Measurements from ENCODE around the gene PPP2R2B.
"Not testable (repeated sequence)": the region's sequence is repeated elsewhere in the genome, so short reads cannot be mapped to it uniquely, and the experiment has no call there.

PPP2R2B gene

DNA sequence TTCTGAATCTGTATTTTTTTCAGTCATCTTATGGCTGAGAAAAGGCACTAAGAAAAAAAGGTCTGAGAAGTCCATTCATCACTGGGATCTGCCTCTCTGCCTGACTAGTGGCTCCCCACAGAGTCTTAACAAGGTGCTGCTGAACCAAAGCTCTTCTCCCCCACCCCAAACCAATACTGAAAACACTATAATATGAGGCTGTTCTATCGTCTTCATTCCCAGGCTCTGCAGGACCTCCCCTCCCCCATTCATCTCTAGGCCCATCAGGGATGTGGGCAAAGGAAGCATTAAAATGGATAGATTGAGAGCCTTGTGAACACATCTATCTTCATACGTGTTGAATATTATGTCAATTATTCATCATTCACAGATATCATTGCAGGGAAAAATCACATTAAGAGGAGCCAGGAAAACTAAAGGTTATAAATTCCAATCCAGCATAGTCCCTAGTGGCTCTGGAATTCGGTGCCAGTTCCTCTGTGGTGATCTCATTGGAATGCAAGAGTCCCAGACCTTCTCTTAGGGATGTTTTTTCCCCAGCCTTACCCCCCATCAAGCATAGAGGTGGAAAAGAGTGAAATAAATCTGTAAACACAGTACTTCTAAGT lies 318.2 kb downstream of the PPP2R2B start:
- H3K18ac ChIP-seq (ENCODE audit: low read depth in 1 of 2, low read length in 2 of 2): no peak overlapping the region
- no CpG with 5 or more reads among the region's 3 CpGs for WGBS
- no peaks in the 10 kb centered on the region for H3K79me1 ChIP-seq (replicated peaks; ENCODE audit: low read length, poor library complexity, severe bottlenecking)
- H2AK5ac ChIP-seq (ENCODE audit: low read length, severe bottlenecking): peak overlapping the region; percentile 20
- no peaks in the 10 kb centered on the region for H3K27me3 ChIP-seq (ENCODE audit: control insufficient read depth in 1 of 2, insufficient read depth in 1 of 2, low read length in 2 of 2)
- H3K4me2 ChIP-seq (ENCODE audit: low read length, poor library complexity, severe bottlenecking): peak overlapping the region; percentile 1
- no peak overlapping the region for H3K14ac ChIP-seq (ENCODE audit: low read length in 2 of 2)
- H4K91ac ChIP-seq (ENCODE audit: low read length): no peak overlapping the region
- peak overlapping the region; percentile 45 for H2BK5ac ChIP-seq (ENCODE audit: low read depth, low read length, poor library complexity, severe bottlenecking)
- H3K4me1 ChIP-seq (ENCODE audit: control insufficient read depth, insufficient read depth, low read depth, low read length): peaks cover 12% of the 10 kb centered on the region
- H2BK120ac ChIP-seq (ENCODE audit: low read depth, low read length): no peak overlapping the region
- no peaks in the 10 kb centered on the region for H3K36me3 ChIP-seq (ENCODE audit: control insufficient read depth in 1 of 2, insufficient read depth in 2 of 2, low read depth in 1 of 2, low read length in 2 of 2)
- H3K4ac ChIP-seq (ENCODE audit: low read depth in 1 of 2, low read length in 2 of 2): no peak overlapping the region
- no peaks in the 10 kb centered on the region for H3K9me3 ChIP-seq (ENCODE audit: control insufficient read depth, low read length)
- peak; percentile 22 for DNase-seq
- no peak overlapping the region for H3K23ac ChIP-seq (ENCODE audit: low read length in 2 of 2)
- H3K4me3 ChIP-seq (ENCODE audit: insufficient read depth in 1 of 2, low read depth in 1 of 2, low read length in 2 of 2): no peak overlapping the region
- H3K9ac ChIP-seq (ENCODE audit: low read length): no peak overlapping the region
- no peak overlapping the region for H2BK15ac ChIP-seq (ENCODE audit: low read depth, poor library complexity, severe bottlenecking)
- H4K8ac ChIP-seq (ENCODE audit: low read length): peak overlapping the region; percentile 56
- no peak overlapping the region for H2BK12ac ChIP-seq (ENCODE audit: low read length in 2 of 2)
- no peak overlapping the region for H2AFZ ChIP-seq (ENCODE audit: low read depth, low read length)
- H3K27ac ChIP-seq (ENCODE audit: low read length, poor library complexity, severe bottlenecking): peak overlapping the region; percentile 90

DNA sequence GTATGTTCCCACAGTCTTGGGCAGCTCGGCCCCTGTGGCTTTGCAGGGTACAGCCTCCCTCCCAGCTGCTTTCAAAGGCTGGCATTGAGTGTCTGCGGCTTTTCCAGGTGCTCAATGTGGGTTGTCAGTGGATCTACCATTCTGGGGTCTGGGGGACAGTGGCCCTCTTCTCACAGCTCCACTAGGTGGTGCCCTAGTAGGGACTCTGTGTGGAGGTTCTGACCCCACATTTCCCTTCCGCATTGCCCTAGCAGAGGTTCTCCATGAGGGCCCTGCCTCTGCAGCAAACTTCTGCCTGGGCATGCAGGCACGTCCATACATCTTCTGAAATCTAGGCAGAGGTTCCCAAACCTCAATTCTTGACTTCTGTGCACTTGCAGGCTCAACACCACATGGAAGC lies 321.7 kb downstream of the PPP2R2B start:
- not testable (repeated sequence) for H3K79me1 ChIP-seq (replicated peaks; ENCODE audit: low read length, poor library complexity, severe bottlenecking); H2BK120ac ChIP-seq (ENCODE audit: low read depth, low read length); H2BK15ac ChIP-seq (ENCODE audit: low read depth, poor library complexity, severe bottlenecking); H2AFZ ChIP-seq (ENCODE audit: low read depth, low read length); H3K4me2 ChIP-seq (ENCODE audit: low read length, poor library complexity, severe bottlenecking); H3K18ac ChIP-seq (ENCODE audit: low read depth in 1 of 2, low read length in 2 of 2); H3K9ac ChIP-seq (ENCODE audit: low read length); H2AK5ac ChIP-seq (ENCODE audit: low read length, severe bottlenecking); H4K8ac ChIP-seq (ENCODE audit: low read length); H3K36me3 ChIP-seq (ENCODE audit: control insufficient read depth in 1 of 2, insufficient read depth in 2 of 2, low read depth in 1 of 2, low read length in 2 of 2); H3K14ac ChIP-seq (ENCODE audit: low read length in 2 of 2); DNase-seq; H3K27ac ChIP-seq (ENCODE audit: low read length, poor library complexity, severe bottlenecking); H2BK12ac ChIP-seq (ENCODE audit: low read length in 2 of 2); H3K27me3 ChIP-seq (ENCODE audit: control insufficient read depth in 1 of 2, insufficient read depth in 1 of 2, low read length in 2 of 2); H3K4ac ChIP-seq (ENCODE audit: low read depth in 1 of 2, low read length in 2 of 2); H4K91ac ChIP-seq (ENCODE audit: low read length); H3K9me3 ChIP-seq (ENCODE audit: control insufficient read depth, low read length); H3K4me3 ChIP-seq (ENCODE audit: insufficient read depth in 1 of 2, low read depth in 1 of 2, low read length in 2 of 2); H3K23ac ChIP-seq (ENCODE audit: low read length in 2 of 2); H2BK5ac ChIP-seq (ENCODE audit: low read depth, low read length, poor library complexity, severe bottlenecking)
- peaks cover 10% of the 10 kb centered on the region for H3K4me1 ChIP-seq (ENCODE audit: control insufficient read depth, insufficient read depth, low read depth, low read length)
- 88% methylated on average over 4 of the region's 4 CpGs for WGBS

GRCh38 chr5:146553446-146553845 lies 325.1 kb downstream of the PPP2R2B start:
- Histone ChIP-seq H3K14ac (ENCODE audit: low read length in 2 of 2) (no peak overlapping the region), H3K36me3 (ENCODE audit: control insufficient read depth in 1 of 2, insufficient read depth in 2 of 2, low read depth in 1 of 2, low read length in 2 of 2) (no peaks in the 10 kb centered on the region), H4K91ac (ENCODE audit: low read length) (no peak overlapping the region), H3K9me3 (ENCODE audit: control insufficient read depth, low read length) (no peaks in the 10 kb centered on the region), H3K18ac (ENCODE audit: low read depth in 1 of 2, low read length in 2 of 2) (no peak overlapping the region), H3K4me2 (ENCODE audit: low read length, poor library complexity, severe bottlenecking) (no peak overlapping the region), H3K23ac (ENCODE audit: low read length in 2 of 2) (no peak overlapping the region), H2BK15ac (ENCODE audit: low read depth, poor library complexity, severe bottlenecking) (no peak overlapping the region), H2BK5ac (ENCODE audit: low read depth, low read length, poor library complexity, severe bottlenecking) (no peak overlapping the region), H3K4me3 (ENCODE audit: insufficient read depth in 1 of 2, low read depth in 1 of 2, low read length in 2 of 2) (no peak overlapping the region), H3K27ac (ENCODE audit: low read length, poor library complexity, severe bottlenecking) (no peak overlapping the region), H3K9ac (ENCODE audit: low read length) (no peak overlapping the region), H3K4me1 (ENCODE audit: control insufficient read depth, insufficient read depth, low read depth, low read length) (no peaks in the 10 kb centered on the region), H2AFZ (ENCODE audit: low read depth, low read length) (no peak overlapping the region), H3K27me3 (ENCODE audit: control insufficient read depth in 1 of 2, insufficient read depth in 1 of 2, low read length in 2 of 2) (peaks cover 0 to 13% of the 10 kb centered on the region in 2 experiments), H2BK12ac (ENCODE audit: low read length in 2 of 2) (no peak overlapping the region), H2BK120ac (ENCODE audit: low read depth, low read length) (no peak overlapping the region), H3K4ac (ENCODE audit: low read depth in 1 of 2, low read length in 2 of 2) (no peak overlapping the region), H3K79me1 (replicated peaks; ENCODE audit: low read length, poor library complexity, severe bottlenecking) (no peaks in the 10 kb centered on the region), H4K8ac (ENCODE audit: low read length) (no peak overlapping the region), H2AK5ac (ENCODE audit: low read length, severe bottlenecking) (no peak overlapping the region)
- WGBS: 90% methylated on average over 1 of the region's 3 CpGs
- no peak for DNase-seq

GRCh38 chr5:146549615-146550014 lies 328.9 kb downstream of the PPP2R2B start:
- no peak overlapping the region for H2BK15ac ChIP-seq (ENCODE audit: low read depth, poor library complexity, severe bottlenecking)
- no peaks in the 10 kb centered on the region for H3K79me1 ChIP-seq (replicated peaks; ENCODE audit: low read length, poor library complexity, severe bottlenecking)
- no peak for DNase-seq
- H2BK120ac ChIP-seq (ENCODE audit: low read depth, low read length): no peak overlapping the region
- H2BK5ac ChIP-seq (ENCODE audit: low read depth, low read length, poor library complexity, severe bottlenecking): no peak overlapping the region
- no peaks in the 10 kb centered on the region for H3K36me3 ChIP-seq (ENCODE audit: control insufficient read depth in 1 of 2, insufficient read depth in 2 of 2, low read depth in 1 of 2, low read length in 2 of 2)
- no peak overlapping the region for H3K4ac ChIP-seq (ENCODE audit: low read depth in 1 of 2, low read length in 2 of 2)
- no peak overlapping the region for H4K8ac ChIP-seq (ENCODE audit: low read length)
- H2AFZ ChIP-seq (ENCODE audit: low read depth, low read length): no peak overlapping the region
- H3K4me3 ChIP-seq (ENCODE audit: insufficient read depth in 1 of 2, low read depth in 1 of 2, low read length in 2 of 2): no peak overlapping the region
- H3K14ac ChIP-seq (ENCODE audit: low read length in 2 of 2): no peak overlapping the region
- no peak overlapping the region for H3K9ac ChIP-seq (ENCODE audit: low read length)
- H3K23ac ChIP-seq (ENCODE audit: low read length in 2 of 2): no peak overlapping the region
- no peak overlapping the region for H3K18ac ChIP-seq (ENCODE audit: low read depth in 1 of 2, low read length in 2 of 2)
- H2AK5ac ChIP-seq (ENCODE audit: low read length, severe bottlenecking): no peak overlapping the region
- no peak overlapping the region for H3K4me2 ChIP-seq (ENCODE audit: low read length, poor library complexity, severe bottlenecking)
- peaks cover 3 to 15% of the 10 kb centered on the region in 2 experiments for H3K27me3 ChIP-seq (ENCODE audit: control insufficient read depth in 1 of 2, insufficient read depth in 1 of 2, low read length in 2 of 2)
- H3K9me3 ChIP-seq (ENCODE audit: control insufficient read depth, low read length): no peaks in the 10 kb centered on the region
- no peak overlapping the region for H2BK12ac ChIP-seq (ENCODE audit: low read length in 2 of 2)
- no peak overlapping the region for H3K27ac ChIP-seq (ENCODE audit: low read length, poor library complexity, severe bottlenecking)
- no peaks in the 10 kb centered on the region for H3K4me1 ChIP-seq (ENCODE audit: control insufficient read depth, insufficient read depth, low read depth, low read length)
- no peak overlapping the region for H4K91ac ChIP-seq (ENCODE audit: low read length)

Measured in mesenchymal stem cell (in vitro differentiated cells and primary cell).